A204.1 (cell line): ENCODE measurements around the gene CLEC3B.
A peak's percentile ranks its signal among the peaks of the same experiment; 100 is the strongest.
"Not testable (repeated sequence)": the region's sequence is repeated elsewhere in the genome, so short reads cannot be mapped to it uniquely, and the experiment has no call there.

ENCODE experiments used
- FAIRE-seq: peaks from 2 replicates; lab custom pipeline; 2012; peaks lifted over from hg19 to GRCh38; lab: Jason Lieb, UNC

The CLEC3B gene

GRCh38 chr3:45035441-45036301 is 9.6 kb downstream of the CLEC3B start:
- FAIRE-seq, result no peak

DNA sequence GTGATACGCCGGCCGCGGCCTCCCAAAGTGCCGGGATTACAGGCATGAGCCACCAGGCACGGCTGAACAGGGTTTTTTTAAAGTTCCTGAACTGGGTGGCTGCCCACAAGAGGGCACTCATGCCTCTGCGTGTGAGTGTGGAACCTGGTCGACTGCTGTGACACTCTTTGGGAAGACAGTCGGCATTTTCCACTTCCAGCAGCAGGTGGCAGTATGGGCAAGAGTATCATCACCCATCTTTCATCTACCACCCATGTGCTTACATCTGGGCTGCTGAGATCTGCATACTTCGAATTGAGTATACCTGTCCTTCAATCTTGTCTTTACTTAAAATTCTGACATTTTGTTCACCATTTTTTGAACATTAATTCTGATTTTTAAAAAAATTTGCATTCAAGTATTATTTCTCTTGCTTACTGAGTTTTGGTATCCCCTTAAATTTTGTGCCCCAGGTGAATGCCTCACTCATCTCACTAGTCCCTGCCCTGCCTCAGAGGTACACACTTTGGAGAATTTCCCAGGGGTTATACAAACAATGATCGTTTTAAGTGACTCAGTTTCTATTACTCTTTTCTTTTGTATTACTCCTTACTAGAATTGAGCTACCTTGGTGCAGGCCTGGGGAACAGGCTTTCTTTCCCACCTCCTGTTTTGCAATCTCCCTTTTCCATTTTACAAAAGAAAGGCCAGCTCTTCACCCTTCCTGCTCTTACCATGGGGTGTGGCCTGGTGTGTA is 11.8 kb downstream of the CLEC3B start:
- FAIRE-seq, result peak; percentile 96

GRCh38 chr3:45041666-45042065 is 15.6 kb downstream of the CLEC3B start:
- no peak for FAIRE-seq

DNA sequence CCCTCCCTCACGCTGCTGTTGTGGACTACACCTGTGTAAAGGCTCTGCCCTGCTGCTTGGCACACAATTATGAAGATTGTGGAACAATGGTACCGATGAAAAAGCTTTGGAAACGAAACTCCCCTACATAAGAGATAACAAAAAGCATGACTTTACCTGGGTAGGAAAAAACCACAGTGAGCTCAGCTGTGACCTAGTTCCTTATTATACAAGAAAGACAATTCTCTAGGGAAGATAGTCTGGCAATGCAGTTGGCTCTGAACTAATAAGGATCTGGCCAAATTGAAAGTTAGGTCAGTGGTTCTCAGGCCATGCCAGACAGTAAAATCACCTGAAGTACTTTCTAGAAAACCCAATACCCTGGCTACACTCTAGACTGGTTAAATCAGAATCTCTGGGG is 16.1 kb downstream of the CLEC3B start:
- FAIRE-seq, result no peak

GRCh38 chr3:45043728-45044299 is 17.7 kb downstream of the CLEC3B start:
- no peak for FAIRE-seq

DNA sequence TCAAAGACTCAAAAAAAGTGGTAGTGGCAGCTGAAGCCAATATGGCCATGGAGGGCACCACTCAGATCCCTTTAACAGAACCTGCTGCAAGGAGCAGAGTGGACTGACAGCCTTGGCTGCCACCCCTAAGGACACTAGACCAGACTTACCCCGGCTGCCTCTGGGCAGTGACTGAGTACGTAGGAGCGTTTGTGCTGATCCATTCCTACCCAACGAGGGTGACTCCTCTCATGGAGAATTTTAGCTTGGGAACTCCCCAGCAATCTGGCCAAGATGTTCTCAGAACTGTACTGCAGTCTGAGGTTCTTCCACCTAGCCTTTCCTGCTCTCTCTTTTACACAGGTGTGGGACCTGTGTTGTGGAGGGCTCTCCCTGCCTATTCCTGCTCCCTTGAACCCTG is 22.1 kb downstream of the CLEC3B start:
- no peak for FAIRE-seq

GRCh38 chr3:45049807-45050206 is 23.7 kb downstream of the CLEC3B start:
- no peak for FAIRE-seq

GRCh38 chr3:45051685-45052084 is 25.6 kb downstream of the CLEC3B start:
- no peak for FAIRE-seq

DNA sequence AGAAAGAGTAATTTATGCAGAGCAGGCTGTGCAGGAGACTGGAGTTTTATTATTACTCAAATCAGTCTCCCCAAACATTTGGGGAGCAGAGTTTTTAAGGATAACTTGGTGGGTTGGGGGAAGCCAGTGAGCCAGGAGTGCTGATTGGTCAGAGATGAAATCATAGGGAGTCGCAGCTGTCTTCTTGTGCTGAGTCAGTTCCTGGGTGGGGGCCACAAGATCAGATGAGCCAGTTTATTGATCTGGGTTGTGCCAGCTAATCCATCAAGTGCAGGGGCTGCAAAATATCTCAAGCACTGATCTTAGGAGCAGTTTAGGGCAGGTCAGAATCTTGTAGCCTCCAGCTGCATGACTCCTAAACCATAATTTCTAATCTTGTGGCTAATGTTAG is 27.7 kb downstream of the CLEC3B start:
- FAIRE-seq, result not testable (repeated sequence)

GRCh38 chr3:45054196-45054857 is 28.2 kb downstream of the CLEC3B start:
- FAIRE-seq, result no peak

- FAIRE-seq, result no peak
Measured at GRCh38 chr3:45055032-45055410, 28.9 kb downstream of the CLEC3B start.

GRCh38 chr3:45055411-45056143 is 29.5 kb downstream of the CLEC3B start:
- no peak for FAIRE-seq

GRCh38 chr3:45056608-45057301 is 30.7 kb downstream of the CLEC3B start:
- no peak for FAIRE-seq

GRCh38 chr3:45057557-45057956 is 31.5 kb downstream of the CLEC3B start:
- FAIRE-seq, result no peak

DNA sequence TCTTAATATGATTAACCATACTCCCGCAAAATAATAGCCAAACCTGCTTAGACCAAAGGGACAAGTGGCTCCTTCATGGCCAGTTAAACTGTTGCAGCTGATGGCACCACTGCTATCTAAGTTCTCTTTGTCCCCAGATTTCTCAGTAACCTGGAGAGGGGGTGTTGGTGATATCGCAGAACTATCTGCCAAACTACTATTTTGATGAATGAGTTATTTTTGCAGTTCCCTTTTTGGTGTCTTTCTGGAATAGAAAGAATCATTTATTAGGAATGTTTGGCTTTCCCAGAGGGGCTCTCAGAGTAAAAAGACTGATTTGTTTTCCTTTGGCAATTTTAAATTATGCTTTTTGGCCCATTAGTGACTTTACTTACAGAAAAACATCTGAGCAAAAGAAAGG is 33.0 kb downstream of the CLEC3B start:
- no peak for FAIRE-seq

- no peak for FAIRE-seq
Measured at GRCh38 chr3:45060165-45060892, 34.2 kb downstream of the CLEC3B start.

DNA sequence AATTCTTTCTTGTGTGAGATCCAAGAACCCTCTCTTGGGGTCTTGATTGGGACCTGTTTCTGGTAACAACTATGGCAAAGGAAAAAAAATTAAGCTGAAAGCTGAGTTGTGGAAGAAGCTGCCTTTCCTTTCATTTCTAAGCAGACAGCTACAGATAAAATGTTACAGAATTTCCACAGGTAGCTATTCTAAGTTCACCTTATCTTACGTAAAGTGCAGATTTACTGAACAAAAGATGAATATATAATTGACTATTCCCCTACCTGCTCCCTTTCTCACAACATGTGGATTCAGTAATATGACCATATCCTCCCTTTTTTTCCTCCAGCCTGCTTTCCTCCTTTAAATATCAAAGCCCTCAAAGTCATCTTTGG is 36.6 kb downstream of the CLEC3B start:
- FAIRE-seq, result no peak

- no peak for FAIRE-seq
Measured at GRCh38 chr3:45064512-45065372, 38.6 kb downstream of the CLEC3B start.

DNA sequence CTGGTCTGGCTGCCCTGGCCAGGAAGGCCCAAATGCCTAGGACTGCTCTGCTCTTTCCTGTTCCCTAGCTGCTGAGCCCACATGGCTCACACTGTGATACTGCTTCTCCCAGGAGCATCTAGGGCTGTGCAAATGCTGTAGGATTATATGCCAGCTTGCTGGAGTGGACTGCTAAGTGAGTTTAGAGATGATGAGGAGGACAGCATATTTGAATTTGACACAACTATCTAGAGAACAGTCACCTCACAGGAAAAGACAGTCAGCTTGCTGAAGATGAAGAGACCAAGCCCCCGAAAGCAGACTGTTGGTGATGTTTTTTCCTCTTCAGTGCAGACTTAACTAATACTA is 39.2 kb downstream of the CLEC3B start:
- no peak for FAIRE-seq
